Measurements from ENCODE around the gene OBSCN. TPM values are rescaled to one million over a fixed set of nuclear protein-coding genes. Genes with fewer than 3 reads are reported as not detected.

OBSCN gene
- total and polyA plus RNA-seq, 4 donors, result 0.54 to 5.6 (median 2.7) TPM

- WGBS, result 93% methylated on average over 20 of the region's 20 CpGs
- TF ChIP-seq MAX (IDR thresholded peaks at IDR 0.05) (no peak), YY1 (IDR thresholded peaks at IDR 0.05) (no peak), ZBTB33 (IDR thresholded peaks at IDR 0.05) (no peak), NR2F2 (IDR thresholded peaks at IDR 0.05) (no peak), TAF1 (conservative IDR thresholded peaks at IDR 0.05) (no peak), EGR1 (IDR thresholded peaks at IDR 0.05; ENCODE audit: low read depth in 2 of 2) (no peak)
- Histone ChIP-seq H3K27ac (ENCODE audit: low read depth in 1 of 2, low read length in 2 of 2) (no peak overlapping the region), H3K36me3 (ENCODE audit: control insufficient read depth in 4 of 4, insufficient read depth in 3 of 4, low read depth in 1 of 4, low read length in 3 of 4) (no peaks in the 10 kb centered on the region), H3K4me3 (ENCODE audit: low read depth in 1 of 3, low read length in 3 of 3) (no peak overlapping the region), H3K4me1 (ENCODE audit: control insufficient read depth in 4 of 4, insufficient read depth in 4 of 4, low read length in 3 of 4) (no peaks in the 10 kb centered on the region), H3K9me3 (ENCODE audit: control insufficient read depth in 4 of 4, low read length in 3 of 4) (peaks cover 4 to 10% (median 10%) of the 10 kb centered on the region in 4 donors), H3K27me3 (ENCODE audit: control insufficient read depth in 4 of 4, insufficient read depth in 4 of 4, low read length in 3 of 4) (no peaks in the 10 kb centered on the region), H3K9ac (ENCODE audit: low read depth in 1 of 2, low read length in 2 of 2) (no peak overlapping the region)
- no peak for DNase-seq (ENCODE audit: low spot score)
Observed at GRCh38 chr1:228341814-228342626, 134.2 kb downstream of the OBSCN start.

GRCh38 chr1:228342627-228343190 lies 134.9 kb downstream of the OBSCN start:
- Histone ChIP-seq H3K9me3 (ENCODE audit: control insufficient read depth in 4 of 4, low read length in 3 of 4) (peaks cover 4 to 10% (median 10%) of the 10 kb centered on the region in 4 donors), H3K9ac (ENCODE audit: low read depth in 1 of 2, low read length in 2 of 2) (no peak overlapping the region), H3K27ac (ENCODE audit: low read depth in 1 of 2, low read length in 2 of 2) (no peak overlapping the region), H3K4me1 (ENCODE audit: control insufficient read depth in 4 of 4, insufficient read depth in 4 of 4, low read length in 3 of 4) (no peaks in the 10 kb centered on the region), H3K4me3 (ENCODE audit: low read depth in 1 of 3, low read length in 3 of 3) (no peak overlapping the region), H3K27me3 (ENCODE audit: control insufficient read depth in 4 of 4, insufficient read depth in 4 of 4, low read length in 3 of 4) (no peaks in the 10 kb centered on the region), H3K36me3 (ENCODE audit: control insufficient read depth in 4 of 4, insufficient read depth in 3 of 4, low read depth in 1 of 4, low read length in 3 of 4) (no peaks in the 10 kb centered on the region)
- 92% methylated on average over 8 of the region's 8 CpGs for WGBS
- TF ChIP-seq ZBTB33 (IDR thresholded peaks at IDR 0.05) (no peak), RAD21 (IDR thresholded peaks at IDR 0.05) (no peak), FOXA1 (IDR thresholded peaks at IDR 0.05) (no peak), EGR1 (IDR thresholded peaks at IDR 0.05; ENCODE audit: low read depth in 2 of 2) (no peak), JUND (IDR thresholded peaks at IDR 0.05) (no peak), GABPA (IDR thresholded peaks at IDR 0.05 in 1 of 2, conservative IDR thresholded peaks at IDR 0.05 in 1 of 2) (no peak), FOXA2 (IDR thresholded peaks at IDR 0.05) (no peak), SP1 (IDR thresholded peaks at IDR 0.05) (no peak), NR2F2 (IDR thresholded peaks at IDR 0.05) (no peak), TAF1 (conservative IDR thresholded peaks at IDR 0.05) (no peak)
- DNase-seq (ENCODE audit: low spot score), result no peak

GRCh38 chr1:228343191-228343661 lies 135.4 kb downstream of the OBSCN start:
- no peaks in the 10 kb centered on the region for H3K4me1 ChIP-seq (ENCODE audit: control insufficient read depth in 4 of 4, insufficient read depth in 4 of 4, low read length in 3 of 4)
- no peak for DNase-seq (ENCODE audit: low spot score)
- no peaks in the 10 kb centered on the region for H3K36me3 ChIP-seq (ENCODE audit: control insufficient read depth in 4 of 4, insufficient read depth in 3 of 4, low read depth in 1 of 4, low read length in 3 of 4)
- H3K27ac ChIP-seq (ENCODE audit: low read depth in 1 of 2, low read length in 2 of 2), result no peak overlapping the region
- no peak overlapping the region for H3K4me3 ChIP-seq (ENCODE audit: low read depth in 1 of 3, low read length in 3 of 3)
- peaks cover 4 to 10% (median 10%) of the 10 kb centered on the region in 4 donors for H3K9me3 ChIP-seq (ENCODE audit: control insufficient read depth in 4 of 4, low read length in 3 of 4)
- H3K9ac ChIP-seq (ENCODE audit: low read depth in 1 of 2, low read length in 2 of 2), result no peak overlapping the region
- 96% methylated on average over 19 of the region's 19 CpGs for WGBS
- no peaks in the 10 kb centered on the region for H3K27me3 ChIP-seq (ENCODE audit: control insufficient read depth in 4 of 4, insufficient read depth in 4 of 4, low read length in 3 of 4)
- TF ChIP-seq JUND (IDR thresholded peaks at IDR 0.05) (no peak), EGR1 (IDR thresholded peaks at IDR 0.05; ENCODE audit: low read depth in 2 of 2) (no peak), TAF1 (conservative IDR thresholded peaks at IDR 0.05) (no peak), NR2F2 (IDR thresholded peaks at IDR 0.05) (no peak), GABPA (IDR thresholded peaks at IDR 0.05 in 1 of 2, conservative IDR thresholded peaks at IDR 0.05 in 1 of 2) (no peak), SP1 (IDR thresholded peaks at IDR 0.05) (no peak), ZBTB33 (IDR thresholded peaks at IDR 0.05) (no peak), MAX (IDR thresholded peaks at IDR 0.05) (no peak)
- TF ChIP-seq, protein P1, sequence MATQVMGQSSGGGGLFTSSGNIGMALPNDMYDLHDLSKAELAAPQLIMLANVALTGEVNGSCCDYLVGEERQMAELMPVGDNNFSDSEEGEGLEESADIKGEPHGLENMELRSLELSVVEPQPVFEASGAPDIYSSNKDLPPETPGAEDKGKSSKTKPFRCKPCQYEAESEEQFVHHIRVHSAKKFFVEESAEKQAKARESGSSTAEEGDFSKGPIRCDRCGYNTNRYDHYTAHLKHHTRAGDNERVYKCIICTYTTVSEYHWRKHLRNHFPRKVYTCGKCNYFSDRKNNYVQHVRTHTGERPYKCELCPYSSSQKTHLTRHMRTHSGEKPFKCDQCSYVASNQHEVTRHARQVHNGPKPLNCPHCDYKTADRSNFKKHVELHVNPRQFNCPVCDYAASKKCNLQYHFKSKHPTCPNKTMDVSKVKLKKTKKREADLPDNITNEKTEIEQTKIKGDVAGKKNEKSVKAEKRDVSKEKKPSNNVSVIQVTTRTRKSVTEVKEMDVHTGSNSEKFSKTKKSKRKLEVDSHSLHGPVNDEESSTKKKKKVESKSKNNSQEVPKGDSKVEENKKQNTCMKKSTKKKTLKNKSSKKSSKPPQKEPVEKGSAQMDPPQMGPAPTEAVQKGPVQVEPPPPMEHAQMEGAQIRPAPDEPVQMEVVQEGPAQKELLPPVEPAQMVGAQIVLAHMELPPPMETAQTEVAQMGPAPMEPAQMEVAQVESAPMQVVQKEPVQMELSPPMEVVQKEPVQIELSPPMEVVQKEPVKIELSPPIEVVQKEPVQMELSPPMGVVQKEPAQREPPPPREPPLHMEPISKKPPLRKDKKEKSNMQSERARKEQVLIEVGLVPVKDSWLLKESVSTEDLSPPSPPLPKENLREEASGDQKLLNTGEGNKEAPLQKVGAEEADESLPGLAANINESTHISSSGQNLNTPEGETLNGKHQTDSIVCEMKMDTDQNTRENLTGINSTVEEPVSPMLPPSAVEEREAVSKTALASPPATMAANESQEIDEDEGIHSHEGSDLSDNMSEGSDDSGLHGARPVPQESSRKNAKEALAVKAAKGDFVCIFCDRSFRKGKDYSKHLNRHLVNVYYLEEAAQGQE (IDR thresholded peaks at IDR 0.05), result no peak
